GM12878 (cell line): ENCODE measurements around the gene ITGB2. TPM values are rescaled to one million over a fixed set of nuclear protein-coding genes. Genes with fewer than 3 reads are reported as not detected.

ENCODE experiments used
- ATAC-seq: fragments of 200-7000 bp; cut with Tn5 transposase; 3 replicates; pipeline ENCODE4 v1.9.1; 2020; ENCODE audit warnings: mild to moderate bottlenecking, moderate library complexity
- BruUV-seq: library from RNA; stranded (reverse); fragments of 400-500 nt; replicated peaks from 2 replicates; lab custom pipeline; 2021; lab: Mats Ljungman, UMichigan
- CTCF ChIA-PET: fragments of 300-600 bp; sonication (Branson Sonifier 250); formaldehyde crosslinking; extraction: SDS; loops from one replicate; lab custom pipeline; 2021; ENCODE audit warnings: inconsistent platforms; lab: Yijun Ruan, JAX
- POLR2A ChIA-PET: fragments of 350-600 bp; formaldehyde crosslinking; extraction: SDS; loops from one replicate; lab custom pipeline; 2021; ENCODE audit warnings: inconsistent platforms; lab: Charles Lee
- RAD21 ChIA-PET: fragments of 300-600 bp; sonication (Branson Sonifier 250); formaldehyde crosslinking; loops from one replicate; lab custom pipeline; 2023; ENCODE audit warnings: antibody characterized with exemption; ENCODE audit not compliant: unreplicated experiment; lab: Charles Lee
- SMC1A ChIA-PET: fragments of 300-600 bp; sonication (Branson Sonifier 250); formaldehyde crosslinking; loops from one replicate; lab custom pipeline; 2023; ENCODE audit not compliant: unreplicated experiment, uncharacterized antibody; lab: Charles Lee
- DNase-seq: peaks from one replicate; pipeline ENCODE4 v3.0.0-alpha.2; 2011; ENCODE audit warnings: low read depth, low spot score
- FAIRE-seq: peaks from 3 replicates; lab custom pipeline; 2011; peaks lifted over from hg19 to GRCh38; lab: Jason Lieb, UNC
- H2AFZ ChIP-seq: 2 replicates; pipeline ENCODE4 v1.6.0; 2011; ENCODE audit warnings: low read depth, low read length, control low read depth; ENCODE audit not compliant: control insufficient read depth
- H3K27ac ChIP-seq: 2 replicates; pipeline ENCODE4 v1.5.1; 2011; ENCODE audit warnings: control low read depth; ENCODE audit not compliant: control insufficient read depth, insufficient read depth
- H3K27me3 ChIP-seq, 2 experiments: replicated peaks in 1 of 2; 2 replicates each; pipeline versions ENCODE4 v1.6.0 to v1.6.1; 2011; ENCODE audit warnings: low read length in 1 of 2; ENCODE audit not compliant: control insufficient read depth in 2 of 2, insufficient read depth in 2 of 2
- H3K36me3 ChIP-seq, 2 experiments: 2 replicates each; pipeline ENCODE4 v1.5.1; 2011; ENCODE audit warnings: low read length in 1 of 2; ENCODE audit not compliant: control insufficient read depth in 2 of 2, insufficient read depth in 2 of 2
- H3K4me1 ChIP-seq: 2 replicates; pipeline ENCODE4 v1.6.1; 2011; ENCODE audit warnings: mild to moderate bottlenecking, low read length, moderate library complexity, mixed read lengths; ENCODE audit not compliant: control insufficient read depth, insufficient read depth
- H3K4me2 ChIP-seq: 2 replicates; pipeline ENCODE4 v1.6.0; 2011; ENCODE audit warnings: control low read depth; ENCODE audit not compliant: control insufficient read depth, insufficient read depth
- H3K4me3 ChIP-seq: fragments of 200-600 bp; sonication (generic); 2 replicates; pipeline ENCODE4 v1.5.1; 2016
- H3K79me2 ChIP-seq: 2 replicates; pipeline ENCODE4 v1.6.0; 2011; ENCODE audit warnings: low read length; ENCODE audit not compliant: control insufficient read depth, insufficient read depth
- H3K9ac ChIP-seq: 2 replicates; pipeline ENCODE4 v1.8.0; 2011; ENCODE audit warnings: low read length, control low read depth, mixed read lengths; ENCODE audit not compliant: control insufficient read depth, insufficient read depth
- H3K9me3 ChIP-seq: replicated peaks from 3 replicates; pipeline ENCODE4 v1.5.1; 2011; ENCODE audit warnings: mild to moderate bottlenecking, low read length; ENCODE audit not compliant: control insufficient read depth, insufficient read depth
- H4K20me1 ChIP-seq: 2 replicates; pipeline ENCODE4 v1.6.0; 2011; ENCODE audit not compliant: control insufficient read depth, insufficient read depth
- CBX5 ChIP-seq: sonication (generic); IDR thresholded peaks from 2 replicates; pipeline ENCODE4 v1.6.1; 2016; ENCODE audit warnings: low read depth, moderate library complexity, mild to moderate bottlenecking, inconsistent platforms
- DPF2 ChIP-seq: fragments of 450-650 bp; IDR thresholded peaks from 2 replicates; pipeline ENCODE4 v1.6.1; 2017; ENCODE audit warnings: mild to moderate bottlenecking
- MAX ChIP-seq: IDR thresholded peaks from 2 replicates; pipeline ENCODE4 v1.6.1; 2012; ENCODE audit warnings: low read depth, low read length, improper control_type of control experiment
- USF1 ChIP-seq: IDR thresholded peaks from 2 replicates; pipeline ENCODE4 v1.6.1; 2011; ENCODE audit warnings: borderline replicate concordance, low read depth, mild to moderate bottlenecking, moderate library complexity, mixed read lengths, low read length; ENCODE audit not compliant: insufficient read depth; ENCODE audit errors: extremely low read length
- USF2 ChIP-seq: IDR thresholded peaks from 2 replicates; pipeline ENCODE4 v1.6.1; 2011; ENCODE audit warnings: low read depth, low read length, improper control_type of control experiment, borderline replicate concordance
- YY1 ChIP-seq: IDR thresholded peaks from 2 replicates; pipeline ENCODE4 v1.6.1; 2011; ENCODE audit warnings: low read depth, mild to moderate bottlenecking, low read length
- ZNF622 ChIP-seq: fragments of 450-650 bp; IDR thresholded peaks from 2 replicates; pipeline ENCODE4 v1.6.1; 2017; ENCODE audit warnings: mild to moderate bottlenecking, inconsistent platforms
- WGBS: methylation state at CpG from one replicate; pipeline ENCODE4 v1.1.6; 2016; ENCODE audit warnings: low lambda C conversion rate; ENCODE audit not compliant: insufficient replicate concordance, insufficient coverage; ENCODE audit errors: missing lambda C conversion rate; 5-methylcytosine and 5-hydroxymethylcytosine counted together
- in situ Hi-C: fragments of 300-500 bp; cut with MboI; formaldehyde crosslinking; loops from 9 replicates; pipeline ENCODE4 v1.14.3; 2018; ENCODE audit warnings: mixed read lengths
- intact Hi-C: fragments of 100-400 bp; cut with micrococcal nuclease; formaldehyde crosslinking; loops from one replicate; pipeline ENCODE4 v1.14.2; 2022; ENCODE audit not compliant: unreplicated experiment
- polyA plus RNA-seq, 11 experiments: library from polyadenylated mRNA; depleted of rRNA in 4 of 11; unstranded in 6 of 11; stranded (reverse) in 5 of 11; fragments of >200 nt; fragmentation: Nextera tagmentation in 4 of 11; fragmentation: Illumina TruSeq in 1 of 11; extraction: Ambion mirVana in 4 of 11; extraction: Trizol in 1 of 11; gene quantifications; 1 replicate in 1 of 11; 2 replicates in 10 of 11; pipeline versions ENCODE4 v1.2.1 to v1.2.3, GENCODE V29; 2011 to 2016; ENCODE audit warnings: inconsistent platforms in 2 of 11, missing spikeins in 2 of 11, low read depth in 1 of 11
- total RNA-seq, 4 experiments: library from RNA; depleted of rRNA in 3 of 4; stranded (reverse); fragments of >200 nt in 3 of 4; fragmentation: Illumina TruSeq in 1 of 4; extraction: Trizol in 1 of 4; gene quantifications; 2 replicates each; pipeline versions ENCODE4 v1.2.1 to v1.2.3, GENCODE V29; 2013 to 2021

ITGB2 gene
- total and polyA plus RNA-seq, 10 of the 15 experiments (the other 5 are each of a cell fraction or from before 2014, with no cell fraction given): 8.0 to 172 (median 58.9) TPM

- Histone ChIP-seq H3K4me2 (no peak overlapping the region), H3K9me3 (no peaks in the 10 kb centered on the region), H2AFZ (no peak overlapping the region), H3K4me1 (no peaks in the 10 kb centered on the region), H3K4me3 (no peak overlapping the region), H3K27ac (no peak overlapping the region)
- FAIRE-seq (no peak), DNase-seq (no peak)
- 93% methylated on average over 26 of the region's 26 CpGs for WGBS
- BruUV-seq: no TSS peak
- SMC1A ChIA-PET: no interaction called here
- POLR2A ChIA-PET: no interaction called here
- TF ChIP-seq YY1 (no peak), DPF2 (no peak), CBX5 (no peak), USF1 (no peak), ZNF622 (no peak), USF2 (no peak), MAX (no peak)
- TF ChIP-seq, all 136 proteins: peak for 0
- Histone ChIP-seq H3K36me3 (peaks cover 4 to 33% of the 10 kb centered on the region in 2 experiments; a peak in 3 of 4 replicates), H4K20me1 (no peaks in the 10 kb centered on the region), H3K79me2 (no peaks in the 10 kb centered on the region), H3K9ac (no peak overlapping the region), H3K27me3 (no peaks in the 10 kb centered on the region)
- ATAC-seq: no peak
- intact Hi-C loops: no loop called here
- ChIA-PET CTCF (no interaction called here), RAD21 (interaction anchor here (0.9 kb wide), 1 partner anchor 51 kb away, joined by 3 read pairs; no protein-coding TSS in a partner anchor)
- in situ Hi-C loops: no loop called here
Observed at GRCh38 chr21:44850905-44851657, 69.6 kb downstream of the ITGB2 start.
